Right atrium auricular region (tissue), 2 donors: ENCODE data around the gene UPF2. TPM values are rescaled to one million over a fixed set of nuclear protein-coding genes. Genes with fewer than 3 reads are reported as not detected.

Source experiments
- DNase-seq: peaks from one replicate; pipeline ENCODE4 v3.0.0-alpha.2; 2019; ENCODE audit warnings: low spot score
- H3K27ac ChIP-seq, 2 donors: fragments of 200-600 bp; sonication (generic); 1 replicate in 1 of 2; 2 replicates in 1 of 2; pipeline ENCODE4 v1.5.1; 2016 to 2019
- H3K27me3 ChIP-seq, 2 donors: fragments of 200-600 bp; sonication (generic); one replicate each; pipeline versions ENCODE4 v1.5.1 to v1.6.0; 2017 to 2019
- H3K36me3 ChIP-seq: fragments of 200-600 bp; sonication (generic); one replicate; pipeline ENCODE4 v1.5.1; 2016
- H3K4me1 ChIP-seq, 2 donors: fragments of 200-600 bp; sonication (generic); one replicate each; pipeline versions ENCODE4 v1.5.1 to v1.6.0; 2017 to 2019
- H3K4me3 ChIP-seq, 2 donors: fragments of 200-600 bp; sonication (generic); 1 replicate in 1 of 2; 2 replicates in 1 of 2; pipeline ENCODE4 v1.5.1; 2017 to 2019; ENCODE audit warnings: mild to moderate bottlenecking in 1 of 2, moderate library complexity in 1 of 2
- H3K9me3 ChIP-seq, 2 donors: fragments of 200-600 bp; sonication (generic); one replicate each; pipeline ENCODE4 v1.5.1; 2019
- total RNA-seq, 2 donors: library from RNA; depleted of rRNA; stranded (reverse); fragments of >200 nt; gene quantifications; one replicate each; pipeline ENCODE4 v1.1.0, GENCODE V29; 2016
- TF ChIP-seq, protein P1 (sequence below), 2 donors: fragments of 200-600 bp; sonication (generic); IDR thresholded peaks; one replicate each; pipeline ENCODE4 v1.5.1; 2019; ENCODE audit warnings: antibody characterized with exemption in 2 of 2

The UPF2 gene
- total RNA-seq, 2 donors from 2014 or later, result 11.8 to 13.1 TPM

GRCh38 chr10:12031404-12031803 is 11.2 kb downstream of the UPF2 start:
- H3K4me3 ChIP-seq, result no peak overlapping the region
- no peaks in the 10 kb centered on the region for H3K27me3 ChIP-seq
- H3K36me3 ChIP-seq, result peaks cover 42% of the 10 kb centered on the region
- no peaks in the 10 kb centered on the region for H3K4me1 ChIP-seq
- DNase-seq, result no peak
- no peak overlapping the region for H3K27ac ChIP-seq
- H3K9me3 ChIP-seq, result no peaks in the 10 kb centered on the region
- TF ChIP-seq, protein P1, sequence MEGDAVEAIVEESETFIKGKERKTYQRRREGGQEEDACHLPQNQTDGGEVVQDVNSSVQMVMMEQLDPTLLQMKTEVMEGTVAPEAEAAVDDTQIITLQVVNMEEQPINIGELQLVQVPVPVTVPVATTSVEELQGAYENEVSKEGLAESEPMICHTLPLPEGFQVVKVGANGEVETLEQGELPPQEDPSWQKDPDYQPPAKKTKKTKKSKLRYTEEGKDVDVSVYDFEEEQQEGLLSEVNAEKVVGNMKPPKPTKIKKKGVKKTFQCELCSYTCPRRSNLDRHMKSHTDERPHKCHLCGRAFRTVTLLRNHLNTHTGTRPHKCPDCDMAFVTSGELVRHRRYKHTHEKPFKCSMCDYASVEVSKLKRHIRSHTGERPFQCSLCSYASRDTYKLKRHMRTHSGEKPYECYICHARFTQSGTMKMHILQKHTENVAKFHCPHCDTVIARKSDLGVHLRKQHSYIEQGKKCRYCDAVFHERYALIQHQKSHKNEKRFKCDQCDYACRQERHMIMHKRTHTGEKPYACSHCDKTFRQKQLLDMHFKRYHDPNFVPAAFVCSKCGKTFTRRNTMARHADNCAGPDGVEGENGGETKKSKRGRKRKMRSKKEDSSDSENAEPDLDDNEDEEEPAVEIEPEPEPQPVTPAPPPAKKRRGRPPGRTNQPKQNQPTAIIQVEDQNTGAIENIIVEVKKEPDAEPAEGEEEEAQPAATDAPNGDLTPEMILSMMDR (IDR thresholded peaks at IDR 0.05), result no peak

- peaks cover 23% of the 10 kb centered on the region for H3K36me3 ChIP-seq
Measured at GRCh38 chr10:12027539-12027938, 15.1 kb downstream of the UPF2 start.

DNA sequence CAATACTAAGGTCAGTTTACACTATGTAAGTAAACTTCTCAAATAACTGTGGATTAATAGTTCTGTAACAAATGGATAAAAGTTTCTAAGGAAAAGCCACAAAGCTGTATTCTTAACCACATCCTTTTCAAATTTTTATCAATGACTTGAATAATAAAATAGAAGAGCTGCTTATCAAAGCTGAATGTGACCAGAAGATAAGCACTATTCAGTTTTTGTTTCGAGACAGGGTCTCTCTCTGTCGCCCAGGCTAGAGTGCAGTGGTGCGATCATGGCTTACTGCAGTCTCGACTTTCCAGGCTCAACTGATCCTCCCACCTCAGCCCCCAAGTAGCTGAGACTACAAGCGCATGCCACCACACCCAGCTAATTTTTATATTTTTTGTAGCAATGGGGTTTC is 17.0 kb downstream of the UPF2 start:
- Histone ChIP-seq H3K36me3 (peaks cover 19% of the 10 kb centered on the region), H3K4me1 (no peaks in the 10 kb centered on the region), H3K27me3 (no peaks in the 10 kb centered on the region), H3K4me3 (no peak overlapping the region), H3K9me3 (no peaks in the 10 kb centered on the region), H3K27ac (no peak overlapping the region)
- no peak for DNase-seq
- TF ChIP-seq, protein P1 (IDR thresholded peaks at IDR 0.05), result no peak

More at GRCh38 chr10:12027539-12027938, 15.1 kb downstream of the UPF2 start:
- DNase-seq, result no peak
- no peak overlapping the region for H3K4me3 ChIP-seq
- H3K9me3 ChIP-seq, result no peaks in the 10 kb centered on the region
- H3K27me3 ChIP-seq, result no peaks in the 10 kb centered on the region
- TF ChIP-seq, protein P1 (IDR thresholded peaks at IDR 0.05), result no peak
- H3K27ac ChIP-seq, result no peak overlapping the region
- no peaks in the 10 kb centered on the region for H3K4me1 ChIP-seq

GRCh38 chr10:12022580-12023257 is 19.9 kb downstream of the UPF2 start:
- H3K36me3 ChIP-seq, result peaks cover 6% of the 10 kb centered on the region
- H3K27me3 ChIP-seq, result no peaks in the 10 kb centered on the region
- H3K9me3 ChIP-seq, result no peaks in the 10 kb centered on the region
- TF ChIP-seq, protein P1 (IDR thresholded peaks at IDR 0.05), result no peak
- H3K27ac ChIP-seq, result no peak overlapping the region
- peaks cover 0 to 8% of the 10 kb centered on the region in 2 donors for H3K4me1 ChIP-seq
- H3K4me3 ChIP-seq, result no peak overlapping the region
- no peak for DNase-seq

- peaks cover 6% of the 10 kb centered on the region for H3K36me3 ChIP-seq
Measured at GRCh38 chr10:12020574-12020973, 22.0 kb downstream of the UPF2 start.

More at GRCh38 chr10:12020574-12020973, 22.0 kb downstream of the UPF2 start:
- H3K4me3 ChIP-seq, result no peak overlapping the region
- no peak for DNase-seq
- H3K27me3 ChIP-seq, result no peaks in the 10 kb centered on the region
- no peaks in the 10 kb centered on the region for H3K9me3 ChIP-seq
- H3K27ac ChIP-seq, result no peak overlapping the region
- TF ChIP-seq, protein P1 (IDR thresholded peaks at IDR 0.05), result no peak
- peaks cover 0 to 8% of the 10 kb centered on the region in 2 donors for H3K4me1 ChIP-seq
